ENCODE measurements around the gene GFOD2.

Gene GFOD2

DNA sequence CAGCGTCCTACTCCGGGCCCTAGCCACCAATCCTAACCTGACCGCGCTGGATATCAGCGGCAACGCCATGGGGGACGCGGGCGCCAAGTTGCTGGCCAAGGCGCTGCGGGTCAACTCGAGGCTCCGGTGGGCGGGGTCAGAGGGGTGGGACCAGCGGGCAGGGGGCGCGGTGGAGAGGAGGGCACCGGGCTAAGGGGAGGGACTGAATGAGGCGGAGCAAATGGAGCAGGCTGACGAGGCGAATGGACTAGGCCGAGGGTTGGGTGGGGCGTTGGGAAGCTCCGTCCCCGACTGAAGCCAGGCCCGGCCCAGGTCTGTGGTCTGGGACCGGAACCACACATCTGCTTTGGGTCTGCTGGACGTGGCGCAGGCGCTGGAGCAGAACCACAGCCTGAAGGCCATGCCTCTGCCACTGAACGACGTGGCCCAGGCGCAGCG is 69.6 kb downstream of the GFOD2 start:
- DNase-seq (ENCODE audit: low read depth): no peak
- H3K4me3 ChIP-seq (ENCODE audit: low read depth, low read length): no peak overlapping the region

DNA sequence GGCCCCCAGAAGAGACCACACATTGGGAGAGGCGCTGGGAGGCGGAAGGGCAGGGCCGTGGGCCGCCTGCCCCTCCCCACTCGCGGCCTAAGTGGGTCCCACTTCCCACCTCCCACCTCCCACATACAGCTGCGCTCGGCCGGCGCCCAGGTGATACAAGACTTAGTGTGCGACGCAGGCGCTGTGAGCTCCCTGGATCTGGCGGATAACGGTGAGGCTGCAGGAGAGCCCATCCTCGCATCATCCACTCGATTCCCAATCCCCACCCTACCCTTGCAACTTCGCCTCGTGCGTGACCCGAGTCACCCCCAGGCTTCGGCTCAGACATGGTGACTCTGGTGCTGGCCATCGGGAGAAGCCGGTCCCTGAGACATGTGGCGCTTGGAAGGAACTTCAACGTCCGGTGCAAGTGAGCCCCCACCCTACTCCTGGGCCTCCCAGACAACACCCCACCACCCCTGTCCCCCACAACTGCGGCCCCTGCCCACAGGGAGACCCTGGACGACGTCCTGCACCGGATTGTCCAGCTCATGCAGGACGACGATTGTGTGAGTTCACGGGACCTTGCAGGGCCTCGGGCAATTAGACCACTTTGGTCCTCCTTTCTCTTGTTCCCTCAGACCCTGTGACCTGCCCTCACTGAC is 70.2 kb downstream of the GFOD2 start:
- DNase-seq (ENCODE audit: low read depth): no peak
- no peak overlapping the region for H3K4me3 ChIP-seq (ENCODE audit: low read depth, low read length)

GRCh38 chr16:67648088-67648763 is 70.9 kb downstream of the GFOD2 start:
- no peak overlapping the region for H3K4me3 ChIP-seq (ENCODE audit: low read depth, low read length)
- DNase-seq (ENCODE audit: low read depth): no peak

DNA sequence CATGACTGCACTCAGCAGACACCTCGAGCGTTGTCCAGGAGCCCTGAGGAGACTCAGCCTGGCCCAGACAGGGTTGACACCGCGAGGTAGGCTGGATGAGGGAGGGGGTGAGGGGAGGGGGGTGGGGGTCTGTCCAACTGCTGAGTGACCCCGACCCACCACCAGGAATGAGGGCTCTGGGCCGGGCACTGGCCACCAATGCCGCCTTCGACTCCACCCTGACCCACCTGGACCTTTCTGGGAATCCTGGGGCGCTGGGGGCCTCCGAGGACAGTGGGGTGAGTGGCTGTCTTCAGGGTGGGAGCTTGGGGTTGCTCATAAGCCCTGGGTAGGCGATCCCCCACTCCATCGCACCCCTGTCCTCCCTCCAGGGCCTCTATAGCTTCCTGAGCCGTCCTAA is 71.4 kb downstream of the GFOD2 start:
- no peak overlapping the region for H3K4me3 ChIP-seq (ENCODE audit: low read depth, low read length)
- DNase-seq (ENCODE audit: low read depth): no peak

DNA sequence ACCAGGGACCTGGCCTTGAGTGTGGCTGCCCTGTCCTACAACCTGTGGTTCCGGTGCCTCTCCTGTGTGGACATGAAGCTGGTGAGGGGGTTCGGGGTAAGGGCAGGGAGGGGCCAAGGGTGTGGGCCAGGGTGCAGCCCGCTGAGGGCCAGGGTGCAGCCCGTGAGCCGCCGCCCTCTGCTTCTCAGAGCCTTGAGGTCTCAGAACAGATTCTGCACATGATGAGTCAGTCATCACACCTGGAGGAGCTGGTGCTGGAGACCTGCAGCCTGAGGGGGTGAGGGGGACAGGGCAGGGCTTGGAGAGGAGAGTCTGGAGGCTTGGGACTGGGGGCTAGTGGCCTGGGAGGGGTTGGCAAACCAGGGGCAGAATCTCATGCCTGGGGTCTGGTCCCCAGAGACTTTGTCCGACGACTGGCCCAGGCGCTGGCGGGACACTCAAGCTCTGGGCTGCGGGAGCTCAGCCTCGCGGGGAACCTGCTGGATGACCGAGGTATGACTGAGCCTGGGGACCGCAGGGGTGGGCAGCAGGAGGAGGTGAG is 71.9 kb downstream of the GFOD2 start:
- DNase-seq (ENCODE audit: low read depth): no peak
- no peak overlapping the region for H3K4me3 ChIP-seq (ENCODE audit: low read depth, low read length)

- no peak for DNase-seq (ENCODE audit: low read depth)
- no peak overlapping the region for H3K4me3 ChIP-seq (ENCODE audit: low read depth, low read length)
These were observed 73.6 kb downstream of the GFOD2 start for GRCh38 chr16:67645397-67646121.

DNA sequence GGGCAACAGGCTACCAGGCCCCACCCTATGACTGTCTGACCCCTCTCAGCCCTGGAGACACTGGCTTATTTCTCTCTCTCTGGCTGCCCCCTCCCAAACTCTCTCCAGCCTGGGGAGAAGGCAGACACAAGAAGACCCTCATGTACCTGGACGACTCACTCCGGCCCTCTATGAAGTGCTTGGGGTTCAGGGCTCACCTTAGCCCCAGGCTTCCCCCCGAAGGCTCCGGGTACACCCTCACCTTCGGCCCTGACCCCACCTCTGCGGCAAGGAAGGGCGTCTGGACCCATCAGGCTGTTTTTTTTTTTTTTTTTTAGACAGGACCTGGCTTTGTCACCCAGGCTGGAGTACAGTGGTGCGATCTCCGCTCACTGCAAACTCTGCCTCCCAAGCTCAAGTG is 75.1 kb downstream of the GFOD2 start:
- H3K4me3 ChIP-seq (ENCODE audit: low read depth, low read length): no peak overlapping the region
- DNase-seq (ENCODE audit: low read depth): no peak

GRCh38 chr16:67641779-67642708 is 77.1 kb downstream of the GFOD2 start:
- DNase-seq (ENCODE audit: low read depth): no peak
- no peak overlapping the region for H3K4me3 ChIP-seq (ENCODE audit: low read depth, low read length)

GRCh38 chr16:67637625-67638024 is 81.5 kb downstream of the GFOD2 start:
- no peak for DNase-seq (ENCODE audit: low read depth)
- no peak overlapping the region for H3K4me3 ChIP-seq (ENCODE audit: low read depth, low read length)

GRCh38 chr16:67636713-67637112 is 82.4 kb downstream of the GFOD2 start:
- no peak for DNase-seq (ENCODE audit: low read depth)
- H3K4me3 ChIP-seq (ENCODE audit: low read depth, low read length): no peak overlapping the region

DNA sequence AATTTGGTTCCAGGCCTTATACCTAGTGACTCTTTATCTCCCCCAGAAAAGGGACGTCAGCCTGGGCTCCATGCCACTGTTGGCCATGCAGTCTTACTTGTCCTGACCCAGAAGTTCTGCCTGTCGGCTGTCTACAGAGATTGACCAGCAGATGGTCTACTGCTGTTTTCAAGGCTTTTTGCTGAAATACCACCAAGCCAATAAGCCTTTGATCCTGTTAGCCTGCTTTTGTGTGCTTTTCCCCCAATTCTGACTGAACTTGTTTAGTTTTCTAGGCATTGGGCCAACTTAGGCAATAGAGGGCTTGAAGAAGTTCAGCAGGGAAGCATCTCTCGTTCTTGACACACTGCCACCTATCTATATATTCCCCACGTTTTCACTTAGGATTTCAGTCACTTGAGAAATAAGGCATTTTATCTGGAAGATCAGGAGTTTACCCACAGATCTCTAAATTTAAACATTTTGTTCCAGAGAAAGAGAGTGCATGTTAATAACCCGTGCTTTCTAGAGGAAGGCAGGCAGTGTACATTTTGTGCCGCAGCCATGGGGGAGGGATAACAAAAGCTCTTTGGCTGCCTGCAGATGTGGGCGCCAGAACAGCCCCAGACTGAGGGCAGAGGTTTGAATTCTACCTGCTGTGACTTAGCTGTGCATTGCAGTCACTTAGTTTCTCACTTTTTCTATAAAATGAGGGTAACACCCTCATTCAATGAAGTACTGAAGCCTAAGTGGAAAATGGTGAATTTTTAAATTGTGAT is 86.5 kb downstream of the GFOD2 start:
- H3K4me3 ChIP-seq (ENCODE audit: low read depth, low read length): no peak overlapping the region
- DNase-seq (ENCODE audit: low read depth): peak; percentile 49

GRCh38 chr16:67628216-67628615 is 90.9 kb downstream of the GFOD2 start:
- DNase-seq (ENCODE audit: low read depth): no peak
- H3K4me3 ChIP-seq (ENCODE audit: low read depth, low read length): no peak overlapping the region

Data from skeletal muscle cell (primary cell).